ENCODE measurements around the gene KIAA1958.

GRCh38 chr9:112642126-112642525 is 155.5 kb downstream of the KIAA1958 start:
- TF ChIP-seq CTCF (IDR thresholded peaks at IDR 0.05; ENCODE audit: low read depth, low read length), result no peak
- no peak for TF ChIP-seq EZH2phosphoT487 (IDR thresholded peaks at IDR 0.05; ENCODE audit: low read depth)

All from OCI-LY3 (cell line).